HG02870 (cell line): ENCODE data around the gene DISP3.
"Not testable (repeated sequence)": the region's sequence is repeated elsewhere in the genome, so short reads cannot be mapped to it uniquely, and the experiment has no call there.

Experiments used
- ATAC-seq: cut with Tn5 transposase; IDR thresholded peaks from one replicate; pipeline ENCODE4 v1.9.1; 2021; ENCODE audit warnings: mild to moderate bottlenecking, moderate library complexity; ENCODE audit not compliant: unreplicated experiment

DISP3 gene

DNA sequence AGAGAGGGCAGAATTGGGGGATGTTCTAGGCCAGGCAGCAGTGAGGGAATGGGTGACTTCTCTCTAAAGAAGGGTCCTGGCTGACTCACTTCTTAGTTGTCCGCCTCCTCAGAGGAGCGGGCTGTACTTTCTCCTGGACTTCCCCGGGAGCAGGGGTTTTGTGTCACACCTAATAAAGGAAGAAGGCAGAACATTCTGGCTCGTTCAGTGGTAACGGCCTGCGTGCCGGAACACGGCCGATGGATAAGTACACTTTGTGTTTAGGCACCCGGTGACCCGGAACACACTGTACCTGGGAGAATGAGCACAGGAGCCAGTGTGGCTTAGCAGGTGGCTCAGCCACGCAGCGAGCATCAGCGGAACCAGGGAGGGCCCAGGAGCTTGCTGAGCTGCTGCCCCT lies 90.6 kb downstream of the DISP3 start:
- ATAC-seq: no peak

DNA sequence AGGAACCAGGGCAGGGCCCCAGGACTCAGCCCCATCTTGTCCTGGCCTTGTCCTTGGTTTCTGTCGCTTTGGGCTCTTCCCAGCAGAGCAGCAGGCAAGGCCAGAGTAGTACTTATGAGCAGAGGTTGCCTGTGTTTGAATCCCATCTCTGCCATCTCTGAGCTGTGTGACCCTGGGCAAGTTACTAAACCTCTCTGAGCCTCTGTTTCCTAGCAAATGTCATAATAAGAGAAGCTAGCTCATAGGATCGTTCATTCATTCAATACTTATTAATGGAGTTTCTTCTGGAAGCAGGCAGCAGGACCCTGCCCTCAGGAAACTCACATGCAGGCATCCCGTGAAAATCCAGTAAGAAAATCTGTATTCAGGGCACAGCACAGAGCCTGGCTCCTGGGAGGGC lies 91.0 kb downstream of the DISP3 start:
- ATAC-seq: no peak

DNA sequence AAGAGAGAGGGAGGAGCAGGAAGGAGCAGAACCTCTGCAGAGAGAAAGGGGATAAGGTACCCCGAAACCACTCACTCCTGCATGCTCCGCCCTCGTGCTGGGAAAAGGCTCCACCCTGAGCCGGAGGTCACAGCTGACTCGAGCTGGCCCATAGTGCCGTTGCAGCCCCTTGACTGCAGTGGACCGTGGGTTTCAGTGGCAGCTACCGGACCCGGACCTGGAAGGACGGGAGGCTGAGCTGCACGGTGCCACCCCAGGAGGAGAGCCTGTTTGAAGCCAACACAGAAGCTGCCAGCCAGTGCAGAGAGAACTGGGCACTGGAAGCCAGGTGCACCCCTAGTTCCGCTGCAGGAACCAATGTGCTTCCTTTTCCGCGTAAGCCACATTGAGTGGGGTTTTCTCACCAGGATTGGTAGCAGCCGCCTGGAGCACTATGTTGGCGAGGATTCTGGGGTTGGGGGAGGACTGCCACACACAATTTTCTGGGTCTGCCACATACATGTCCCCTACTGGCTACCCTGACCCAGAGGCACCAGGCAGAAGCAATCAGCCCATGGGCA lies 91.9 kb downstream of the DISP3 start:
- ATAC-seq: no peak

DNA sequence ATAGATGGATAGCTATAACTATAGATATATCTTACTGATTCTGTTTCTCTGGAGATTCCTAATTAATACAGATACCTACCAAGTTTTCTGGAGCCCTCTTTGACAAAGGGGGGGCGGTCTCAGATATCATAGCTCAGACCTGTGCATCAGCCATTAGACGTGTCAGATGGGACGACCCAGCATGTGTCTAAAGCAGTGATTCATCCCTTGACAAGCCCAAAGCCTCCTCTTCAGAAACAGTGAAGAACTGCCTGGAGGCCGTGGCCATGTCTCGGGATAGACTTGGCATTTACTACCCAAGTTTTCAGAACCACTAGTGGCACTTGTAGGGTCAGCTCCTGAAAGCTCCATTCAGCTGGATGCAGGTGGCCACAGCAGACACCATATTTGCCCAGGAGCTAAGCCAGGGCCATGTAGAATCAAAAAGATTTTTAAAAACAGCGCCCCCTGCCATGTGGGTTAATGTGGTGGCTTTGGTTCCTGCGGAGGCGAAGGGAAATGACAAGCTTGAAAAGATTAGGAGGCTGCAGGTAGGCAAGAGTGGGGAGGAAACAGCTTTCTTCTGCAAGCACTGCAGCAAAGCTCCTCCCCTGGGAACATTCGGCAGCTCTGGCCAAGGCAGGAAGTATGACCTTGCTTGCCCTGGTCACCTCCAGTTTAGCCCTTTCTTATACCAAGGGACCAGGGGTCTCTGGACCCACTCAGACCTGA lies 93.1 kb downstream of the DISP3 start:
- ATAC-seq: no peak

DNA sequence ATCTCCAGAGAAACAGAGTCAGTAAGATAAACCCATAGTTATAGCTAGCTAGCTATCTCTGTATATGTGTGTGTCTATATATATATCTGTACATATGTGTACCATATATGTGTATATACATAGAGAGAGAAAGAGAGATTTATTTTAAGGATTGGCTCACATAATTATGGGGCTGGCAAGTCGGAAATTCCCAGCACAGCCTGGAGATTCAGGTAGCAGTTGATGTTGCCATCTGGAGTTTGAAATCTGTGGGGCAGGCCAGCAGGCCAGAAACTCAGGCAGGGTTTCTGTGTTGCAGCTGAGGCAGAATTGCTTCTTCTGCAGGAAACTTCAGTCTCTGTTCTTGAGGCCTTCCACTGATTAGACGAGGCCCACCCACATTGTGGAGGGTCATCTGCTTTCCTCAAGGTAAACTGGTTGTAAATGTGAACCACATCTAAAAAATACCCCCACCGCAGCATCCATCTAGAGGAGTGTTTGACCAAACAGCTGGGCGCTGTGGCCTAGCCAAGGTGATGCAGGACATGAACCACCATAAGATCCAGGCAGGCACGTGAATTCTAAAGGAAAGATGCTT lies 94.2 kb downstream of the DISP3 start:
- ATAC-seq: no peak

DNA sequence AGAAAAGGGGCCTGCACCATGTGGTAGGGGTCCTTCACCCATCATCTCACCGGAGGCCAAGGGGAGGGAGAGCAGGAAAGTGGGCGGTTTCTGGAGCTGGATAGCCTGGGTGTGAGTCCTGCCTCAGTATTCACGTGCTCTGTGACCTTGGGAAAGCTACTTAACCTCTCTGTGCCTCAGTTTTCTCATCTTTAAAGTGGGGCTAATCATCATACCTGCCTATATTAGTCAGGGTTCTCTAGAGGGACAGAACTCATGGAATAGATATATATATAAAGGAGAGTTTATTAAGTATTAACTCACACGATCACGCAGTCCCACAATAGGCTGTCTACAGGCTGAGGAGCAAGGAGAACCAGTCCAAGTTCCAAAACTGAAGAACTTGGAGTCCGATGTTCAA lies 96.6 kb downstream of the DISP3 start:
- no peak for ATAC-seq

DNA sequence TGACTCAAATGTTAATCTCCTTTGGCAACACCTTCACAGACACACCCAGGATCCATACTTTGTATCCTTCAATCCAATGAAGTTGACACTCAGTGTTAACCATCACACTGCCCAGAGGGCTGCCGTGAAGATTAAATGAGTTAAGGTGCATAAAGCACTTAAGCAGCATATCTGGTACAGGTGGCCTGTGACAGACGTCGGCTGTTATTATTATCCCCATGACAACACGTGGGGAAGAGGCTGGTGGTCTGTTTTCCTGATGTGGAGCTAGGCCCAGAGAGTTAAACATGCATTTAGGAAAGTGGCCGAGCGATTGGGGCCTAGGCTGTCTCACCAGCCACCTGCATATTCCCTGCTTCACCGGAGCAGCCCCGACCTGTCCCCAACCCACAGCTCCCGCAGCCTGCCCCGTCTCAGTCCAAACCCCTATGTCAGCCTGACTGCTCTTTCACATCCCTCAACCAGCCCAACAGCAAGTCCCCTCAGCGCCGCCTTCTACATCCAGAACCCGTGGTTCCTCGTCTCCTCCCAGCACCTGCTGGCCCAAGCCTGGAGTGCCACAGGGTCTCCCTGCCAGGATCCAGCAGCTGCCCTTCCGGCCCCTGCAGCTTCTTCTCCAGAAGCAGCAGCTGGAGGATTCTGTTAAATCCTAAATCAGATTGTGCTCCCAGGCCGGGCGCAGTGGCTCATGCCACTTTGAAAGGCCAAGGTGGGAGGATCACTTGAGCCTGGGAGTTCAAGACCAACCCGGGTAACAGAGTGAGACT lies 97.3 kb downstream of the DISP3 start:
- ATAC-seq: no peak

DNA sequence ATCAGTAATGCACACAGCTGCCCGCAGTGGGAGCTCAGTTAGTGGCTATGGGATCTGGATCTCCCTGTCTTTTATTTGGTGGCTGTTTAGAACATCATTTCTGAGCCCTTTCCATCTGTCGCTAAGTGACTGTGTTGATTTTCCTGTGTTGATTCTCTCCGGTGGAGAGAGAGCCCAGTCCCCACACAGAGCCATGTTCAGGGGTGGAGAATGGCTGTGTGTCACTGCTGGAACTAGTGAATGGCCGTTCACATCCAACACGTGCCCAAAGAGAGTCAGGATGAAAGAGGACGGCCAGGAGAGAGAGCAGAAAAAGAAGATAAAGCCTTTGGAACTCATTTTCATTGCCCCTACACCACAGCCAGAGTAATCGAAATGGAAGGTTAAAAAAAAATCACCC lies 99.0 kb downstream of the DISP3 start:
- ATAC-seq: no peak

DNA sequence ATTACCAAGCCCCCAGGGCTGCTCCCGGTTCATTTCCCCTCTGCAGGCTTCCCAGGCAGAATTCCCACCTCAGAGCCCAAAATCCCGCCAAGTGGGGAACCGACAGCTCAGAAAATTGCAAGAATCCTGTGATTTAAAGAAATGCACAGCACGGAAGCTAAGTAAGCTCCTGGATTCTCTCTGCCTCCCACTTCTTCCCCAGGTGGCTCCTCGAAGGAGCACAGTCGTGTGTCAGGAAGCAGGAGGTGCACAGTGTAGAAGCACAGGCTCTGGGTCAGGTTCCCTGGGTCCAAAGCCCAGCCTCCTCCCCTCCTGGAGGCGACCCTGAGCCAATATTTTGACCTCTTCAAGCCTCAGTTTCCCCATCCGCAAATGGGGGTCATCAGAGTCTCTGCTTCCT lies 100.6 kb downstream of the DISP3 start:
- no peak for ATAC-seq

DNA sequence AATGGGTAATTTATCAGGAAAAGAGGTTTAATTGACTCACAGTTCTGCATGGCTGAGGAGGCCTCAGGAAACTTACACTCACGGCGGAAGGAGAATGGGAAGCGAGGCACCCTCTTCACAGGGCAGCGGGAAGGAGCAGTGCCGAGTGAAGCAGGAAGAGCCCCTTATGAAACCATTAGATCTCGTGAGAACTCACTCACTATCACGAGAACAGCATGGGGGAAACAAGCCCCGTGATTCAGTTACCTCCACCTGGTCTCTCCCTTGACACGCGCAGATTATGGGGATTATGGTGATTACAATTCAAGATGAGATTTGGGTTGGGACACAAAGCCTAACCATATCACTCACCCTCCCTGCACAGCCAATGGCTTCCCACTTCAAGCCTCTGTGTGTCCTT lies 101.1 kb downstream of the DISP3 start:
- not testable (repeated sequence) for ATAC-seq

DNA sequence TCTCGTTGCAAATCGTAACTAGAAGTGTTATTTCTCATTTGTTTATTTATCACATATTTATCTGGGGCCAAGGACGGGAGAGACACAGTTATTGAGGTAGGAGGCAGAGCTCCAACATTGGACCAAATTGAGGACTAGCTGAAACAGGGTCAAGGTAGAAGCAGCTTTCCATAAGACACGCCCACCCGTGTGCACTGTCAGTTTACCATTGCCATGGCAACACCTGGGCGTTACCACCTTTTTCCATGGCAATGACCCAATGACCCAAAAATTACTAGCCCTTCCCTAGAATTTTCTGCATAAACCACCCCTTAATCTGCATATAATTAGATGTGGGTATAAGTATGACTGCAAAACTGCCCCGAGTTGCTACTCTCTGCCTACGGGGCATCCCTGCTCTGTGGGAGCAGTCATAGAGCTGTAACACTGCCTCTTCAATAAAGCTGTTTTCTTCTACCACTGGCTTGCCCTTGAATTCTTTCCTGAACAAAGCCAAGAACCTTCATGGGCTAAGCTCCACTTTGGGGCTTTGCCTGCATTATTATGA lies 102.6 kb downstream of the DISP3 start:
- ATAC-seq: no peak

DNA sequence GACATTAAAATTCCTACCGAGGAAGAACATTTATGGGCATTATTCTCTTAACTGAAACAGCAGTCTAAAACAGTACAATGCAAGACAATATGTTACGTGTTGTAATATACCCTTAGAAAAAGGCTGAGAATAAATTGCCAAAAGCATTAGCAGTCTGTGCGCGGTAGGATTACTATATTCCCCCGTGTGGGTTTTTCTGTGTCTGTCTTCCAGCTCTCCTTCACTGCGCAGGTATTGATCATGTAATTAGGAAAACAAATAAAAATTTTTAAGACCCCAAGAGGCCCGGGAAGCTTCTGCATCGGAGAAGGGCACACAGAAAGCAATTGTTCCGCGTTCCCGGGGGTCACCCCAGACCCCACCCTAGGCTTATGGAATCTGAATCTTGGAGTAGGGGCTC lies 106.4 kb downstream of the DISP3 start:
- ATAC-seq: no peak
